A673 (cell line): ENCODE measurements around the gene ZC3H7B.

Experiments used
- EZH2 ChIP-seq: fragments of 200-600 bp; sonication (generic); IDR thresholded peaks from 2 replicates; pipeline ENCODE4 v1.6.1; 2017; ENCODE audit warnings: borderline replicate concordance, low read depth, mild to moderate bottlenecking, mixed read lengths, antibody characterized with exemption, low read length; ENCODE audit not compliant: poor library complexity, severe bottlenecking
- TF ChIP-seq, protein P1 (sequence below): fragments of 300-800, 200-600 bp; sonication (generic); conservative IDR thresholded peaks from 2 replicates; pipeline ENCODE4 v1.5.1; 2017; ENCODE audit warnings: low read depth, mild to moderate bottlenecking, antibody characterized with exemption, low read length, moderate library complexity, mixed read lengths

DNA sequence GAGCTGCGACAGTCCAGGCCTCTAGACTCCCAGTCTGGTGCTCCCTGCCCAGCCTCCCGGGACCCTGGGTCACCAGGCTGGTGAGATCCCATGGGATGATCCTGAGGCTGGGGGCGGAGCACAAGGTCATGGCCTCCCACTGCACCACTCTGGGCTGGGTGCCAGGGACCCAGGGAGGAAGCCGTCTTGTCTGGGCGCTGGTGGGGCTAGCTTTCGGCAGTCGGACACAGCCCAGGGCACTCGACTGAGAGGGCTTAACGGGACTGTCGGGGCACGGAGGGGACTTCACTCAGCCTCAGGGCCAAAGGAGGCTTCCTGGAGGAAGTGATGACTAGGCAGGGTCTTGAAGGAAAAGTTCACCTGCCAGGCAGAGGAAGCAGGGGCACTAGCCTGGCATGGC is 39.0 kb downstream of the ZC3H7B start:
- TF ChIP-seq, protein P1, sequence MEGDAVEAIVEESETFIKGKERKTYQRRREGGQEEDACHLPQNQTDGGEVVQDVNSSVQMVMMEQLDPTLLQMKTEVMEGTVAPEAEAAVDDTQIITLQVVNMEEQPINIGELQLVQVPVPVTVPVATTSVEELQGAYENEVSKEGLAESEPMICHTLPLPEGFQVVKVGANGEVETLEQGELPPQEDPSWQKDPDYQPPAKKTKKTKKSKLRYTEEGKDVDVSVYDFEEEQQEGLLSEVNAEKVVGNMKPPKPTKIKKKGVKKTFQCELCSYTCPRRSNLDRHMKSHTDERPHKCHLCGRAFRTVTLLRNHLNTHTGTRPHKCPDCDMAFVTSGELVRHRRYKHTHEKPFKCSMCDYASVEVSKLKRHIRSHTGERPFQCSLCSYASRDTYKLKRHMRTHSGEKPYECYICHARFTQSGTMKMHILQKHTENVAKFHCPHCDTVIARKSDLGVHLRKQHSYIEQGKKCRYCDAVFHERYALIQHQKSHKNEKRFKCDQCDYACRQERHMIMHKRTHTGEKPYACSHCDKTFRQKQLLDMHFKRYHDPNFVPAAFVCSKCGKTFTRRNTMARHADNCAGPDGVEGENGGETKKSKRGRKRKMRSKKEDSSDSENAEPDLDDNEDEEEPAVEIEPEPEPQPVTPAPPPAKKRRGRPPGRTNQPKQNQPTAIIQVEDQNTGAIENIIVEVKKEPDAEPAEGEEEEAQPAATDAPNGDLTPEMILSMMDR = no peak
- no peak for TF ChIP-seq EZH2
